Right renal cortex interstitium (tissue), 3 donors: ENCODE measurements around the gene MIER1. TPM values are rescaled to one million over a fixed set of nuclear protein-coding genes. Genes with fewer than 3 reads are reported as not detected.

Experiments used
- DNase-seq, 3 donors: peaks; one replicate each; pipeline ENCODE4 v3.0.0-alpha.2; 2013; ENCODE audit warnings: low read depth in 3 of 3, low spot score in 2 of 3
- polyA plus RNA-seq, 3 donors: library from polyadenylated mRNA; unstranded; fragments of 120-200 nt; gene quantifications; one replicate each; pipeline ENCODE4 v1.2.1, GENCODE V29; 2013; ENCODE audit not compliant: insufficient read length in 3 of 3

MIER1 gene
- polyA plus RNA-seq, 3 donors: 39.7 to 45.2 (median 44.7) TPM

DNA sequence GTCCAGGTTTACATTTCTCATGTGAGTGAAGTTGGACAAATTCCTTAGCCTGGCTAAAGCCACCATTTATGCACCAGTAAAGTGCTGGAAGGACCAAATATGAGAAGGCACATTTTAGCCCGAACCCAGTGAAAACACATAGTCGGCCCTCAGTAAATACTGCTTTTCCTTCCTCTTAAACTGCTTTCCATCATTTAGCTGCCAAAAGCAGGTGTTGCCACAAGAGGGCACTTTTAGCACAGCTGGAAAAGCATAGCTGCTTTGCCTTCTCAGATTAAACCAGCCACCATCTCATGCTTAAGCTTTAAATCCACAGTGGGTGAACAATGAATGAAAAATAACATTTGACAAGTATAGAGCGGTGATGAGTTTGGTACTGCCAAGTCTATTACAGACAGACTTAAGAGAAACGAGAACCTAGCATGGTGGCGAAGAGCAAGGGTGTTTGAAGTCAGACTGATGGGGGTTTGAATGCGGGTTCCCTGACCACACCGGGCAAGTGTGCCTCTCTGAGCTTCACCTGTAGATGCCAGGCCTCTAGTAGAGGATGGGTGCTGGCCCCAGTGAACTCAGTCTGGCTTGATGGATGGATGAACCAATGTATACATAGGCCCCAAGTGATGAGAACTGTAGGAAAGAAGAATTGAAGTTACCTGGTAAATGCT lies 71.4 kb downstream of the MIER1 start:
- DNase-seq: peak; percentile 38 to 62 (median 50)

DNA sequence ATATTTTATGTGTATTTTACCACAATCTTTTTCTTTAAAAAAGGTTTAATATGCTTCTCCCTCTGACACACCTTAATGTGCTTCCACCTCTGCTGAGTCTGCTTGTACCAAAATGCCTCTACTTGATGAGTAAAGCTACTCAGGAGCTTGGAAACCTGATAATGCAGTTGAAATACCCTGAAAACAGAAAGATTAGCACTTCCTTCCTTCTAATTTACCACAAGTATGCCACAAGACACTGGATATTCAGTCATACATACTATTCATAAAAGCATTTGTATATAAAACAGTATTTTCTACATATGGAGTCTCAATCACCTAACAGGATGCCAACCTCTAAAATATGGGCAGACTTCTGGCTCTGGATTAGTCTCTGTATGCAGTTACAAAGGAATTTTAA lies 74.2 kb downstream of the MIER1 start:
- no peak for DNase-seq

DNA sequence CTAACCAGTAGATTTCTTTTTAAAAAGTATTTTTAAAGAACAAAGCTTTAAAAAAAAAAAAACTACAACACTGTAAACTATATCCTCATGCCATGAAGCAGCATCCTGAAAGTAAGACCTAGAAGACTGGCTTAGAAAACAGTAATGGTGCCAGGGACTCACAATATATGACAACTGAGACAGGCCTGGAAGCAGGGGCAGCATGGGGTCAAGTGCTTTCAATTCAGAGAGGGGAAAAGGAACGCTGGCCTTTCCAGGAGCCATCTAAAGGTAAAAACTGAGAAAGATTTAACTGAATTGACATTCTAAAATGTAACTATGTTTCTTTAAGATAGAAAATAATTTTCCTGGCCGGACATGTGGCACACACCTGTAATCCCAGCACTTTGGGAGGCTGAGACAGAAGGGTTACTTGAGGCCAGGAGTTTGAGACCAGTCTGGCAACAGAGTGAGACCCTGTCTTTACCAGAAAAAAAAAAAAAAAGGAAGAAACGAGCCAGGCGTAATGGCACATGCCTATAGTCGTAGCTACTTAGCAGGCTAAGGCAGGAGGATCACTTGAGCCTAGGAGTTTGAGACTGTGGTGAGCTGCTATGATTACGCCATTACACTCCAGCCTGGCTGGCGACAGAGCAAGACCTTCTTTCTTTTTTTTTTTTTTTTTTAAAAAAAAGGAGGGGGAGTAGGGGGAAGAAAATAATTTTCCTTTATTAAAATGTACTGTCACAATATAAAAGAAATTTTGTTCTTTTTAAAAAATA lies 75.0 kb downstream of the MIER1 start:
- DNase-seq: no peak

DNA sequence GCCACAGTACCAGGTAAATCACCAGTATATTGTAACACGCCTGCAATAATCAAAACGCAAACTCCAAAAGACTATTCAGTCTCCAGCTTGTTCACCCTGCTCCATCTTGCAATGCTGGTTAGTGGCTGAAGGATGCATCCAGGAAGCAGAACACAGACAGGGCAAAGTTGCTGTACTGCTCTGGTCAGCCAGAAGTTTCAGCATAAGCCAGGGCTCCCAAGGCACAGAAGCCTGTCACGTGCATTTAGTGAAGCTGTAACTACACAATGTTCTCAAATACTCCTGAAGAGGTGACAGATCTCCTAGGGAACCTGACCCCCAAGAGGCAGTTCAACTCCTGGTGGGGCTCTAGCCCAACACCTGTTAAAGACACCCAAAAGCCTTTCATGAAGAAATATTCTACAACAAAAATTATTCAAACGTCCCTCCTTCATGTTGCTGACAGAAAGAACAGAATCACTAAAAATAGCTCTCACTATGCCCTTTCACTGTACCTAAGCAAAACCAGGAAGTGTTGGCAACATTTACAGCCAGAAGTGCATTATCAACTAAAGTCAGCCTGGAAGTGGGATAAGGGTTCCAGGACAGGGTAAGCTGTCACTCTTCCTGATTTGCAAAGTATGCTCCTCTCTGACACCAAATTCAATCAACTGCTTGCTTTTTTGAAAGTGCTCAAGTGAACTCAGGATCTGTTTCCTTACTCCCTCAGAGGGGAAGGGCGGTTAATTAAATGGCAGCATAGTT lies 77.1 kb downstream of the MIER1 start:
- DNase-seq: no peak

DNA sequence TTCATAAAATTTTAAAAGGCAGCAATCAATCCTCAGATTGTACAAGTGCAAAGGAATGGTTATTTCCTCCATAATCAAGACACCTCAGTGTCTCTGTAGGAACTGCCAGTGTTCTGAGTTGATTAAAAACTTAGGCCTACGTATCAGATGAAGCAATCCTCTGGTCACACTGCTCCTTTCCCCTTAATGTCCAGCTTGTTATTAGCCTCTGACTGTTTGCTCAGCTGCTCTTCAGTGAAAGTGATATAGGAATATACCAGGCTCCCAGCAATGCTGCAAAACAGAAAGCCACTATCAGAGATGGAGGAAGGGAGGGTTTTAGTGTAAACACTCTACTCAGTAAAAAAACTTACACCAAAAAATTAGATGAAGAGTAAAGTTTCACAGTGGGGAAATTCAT lies 79.4 kb downstream of the MIER1 start:
- no peak for DNase-seq

DNA sequence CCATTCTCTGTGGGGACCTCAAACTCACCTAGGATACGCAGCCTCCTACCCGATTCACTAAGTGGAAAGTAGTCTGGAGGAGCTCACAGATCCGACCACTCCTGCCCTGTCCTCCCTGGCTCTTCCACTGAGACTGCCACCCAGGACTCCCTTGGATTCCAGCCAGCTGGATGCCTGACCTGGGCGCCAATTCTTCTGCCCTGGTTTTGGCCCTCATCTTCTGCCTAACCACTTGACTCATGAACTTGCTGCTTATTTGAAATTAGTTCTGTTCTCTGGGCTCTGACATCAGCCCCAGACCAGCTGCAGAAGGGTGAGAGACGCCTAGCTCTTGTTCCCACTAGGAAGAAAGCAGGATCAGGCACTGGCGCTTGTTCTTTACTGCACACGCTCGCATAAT lies 80.3 kb downstream of the MIER1 start:
- no peak for DNase-seq

DNA sequence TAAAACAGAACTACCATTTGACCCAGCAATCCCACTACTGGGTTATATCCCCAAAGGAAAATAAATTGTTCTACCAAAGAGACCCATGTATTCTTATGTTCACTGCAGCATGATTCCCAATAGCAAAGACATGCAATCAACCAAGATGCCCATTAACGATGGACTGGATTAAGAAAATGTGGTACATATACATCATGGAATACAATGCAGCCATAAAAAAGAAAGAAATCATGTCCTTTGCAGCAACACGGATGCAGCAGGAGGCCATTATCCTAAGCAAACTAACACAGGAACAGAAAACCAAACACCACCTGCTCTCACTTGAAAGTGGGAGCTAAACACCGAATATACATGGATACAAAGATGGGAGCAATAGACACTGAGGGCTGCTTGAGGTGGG lies 85.0 kb downstream of the MIER1 start:
- no peak for DNase-seq

DNA sequence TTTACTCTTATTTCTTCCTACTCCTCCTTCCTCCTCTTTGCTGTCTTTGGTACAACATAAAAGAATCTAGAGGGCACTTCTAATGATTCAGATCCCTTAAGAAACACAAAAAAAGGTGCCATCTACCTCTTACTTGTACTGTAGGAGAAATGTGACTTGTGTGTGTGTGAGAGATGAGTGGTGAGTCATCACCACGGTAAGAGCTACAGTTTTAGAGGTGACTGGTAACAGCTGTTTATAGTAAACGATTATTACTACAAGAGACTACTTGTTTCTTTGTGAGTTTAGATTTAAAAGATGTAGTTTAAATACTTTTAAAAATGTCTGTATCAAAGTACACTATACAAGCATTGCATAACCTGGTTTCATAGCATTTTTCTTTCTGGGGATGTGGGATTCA lies 88.8 kb downstream of the MIER1 start:
- no peak for DNase-seq

DNA sequence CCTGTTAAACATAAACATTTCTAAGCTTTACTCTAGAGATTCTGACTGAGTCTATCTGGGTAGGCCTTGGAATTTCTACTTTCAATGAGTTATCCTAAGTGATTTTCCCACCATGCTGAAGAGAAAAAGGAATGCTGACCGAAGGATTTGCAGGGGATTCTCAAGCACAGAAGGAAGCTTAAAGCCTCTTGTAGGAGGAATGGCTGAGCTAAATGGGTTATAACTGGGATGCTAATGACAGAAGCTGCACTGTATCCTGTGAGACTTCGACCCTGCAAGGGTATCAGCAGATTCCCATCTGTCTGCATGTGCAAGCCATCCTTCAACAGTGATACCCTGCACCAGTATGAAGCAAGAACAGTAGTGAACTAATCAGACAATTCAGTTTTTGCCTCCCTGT lies 93.8 kb downstream of the MIER1 start:
- no peak for DNase-seq

DNA sequence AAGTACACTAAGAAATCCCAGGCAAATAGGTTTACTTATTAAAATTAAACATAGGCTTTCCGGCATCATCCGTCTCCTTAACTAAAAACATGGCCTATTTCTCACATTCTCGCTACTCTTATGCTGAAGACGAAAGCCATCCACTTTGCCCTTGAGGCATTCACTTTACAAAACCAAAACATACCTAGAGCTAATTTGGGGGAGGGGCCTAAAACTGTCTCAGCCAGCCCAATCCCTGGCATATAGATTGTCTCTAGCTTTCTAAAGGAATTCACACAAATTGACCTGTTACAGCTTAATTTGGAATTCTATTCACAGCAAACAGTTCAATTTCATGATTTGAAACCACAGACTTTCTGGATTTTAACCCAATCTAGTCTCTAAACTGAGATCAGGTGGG lies 94.3 kb downstream of the MIER1 start:
- DNase-seq: no peak

DNA sequence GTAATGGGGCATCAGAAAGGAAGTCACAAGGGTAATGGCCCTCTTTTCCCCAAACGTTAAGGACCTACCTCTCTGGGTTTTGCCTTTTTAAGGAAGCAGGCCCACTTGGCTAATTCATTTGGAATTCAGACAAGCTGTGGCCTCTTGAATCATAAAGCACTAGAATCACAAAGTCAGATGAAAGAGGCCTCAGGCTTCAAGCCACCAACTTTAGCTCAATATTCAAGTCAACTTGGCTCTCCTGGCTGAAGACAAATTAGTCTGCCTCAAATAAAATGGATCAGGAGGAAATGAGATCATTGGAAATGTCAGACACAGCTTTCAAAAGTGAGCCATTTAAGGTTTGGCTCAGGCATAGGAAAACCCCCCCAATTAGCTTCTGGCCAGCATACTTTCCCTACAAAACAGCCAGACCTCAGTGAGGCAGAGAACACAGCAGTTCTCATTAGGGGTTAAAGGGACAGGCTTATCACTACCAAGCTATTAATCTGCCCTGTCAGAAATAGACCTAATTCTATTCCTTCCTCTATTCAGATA lies 94.9 kb downstream of the MIER1 start:
- peak in 2 of 3 donors; percentile 15 to 19 for DNase-seq

DNA sequence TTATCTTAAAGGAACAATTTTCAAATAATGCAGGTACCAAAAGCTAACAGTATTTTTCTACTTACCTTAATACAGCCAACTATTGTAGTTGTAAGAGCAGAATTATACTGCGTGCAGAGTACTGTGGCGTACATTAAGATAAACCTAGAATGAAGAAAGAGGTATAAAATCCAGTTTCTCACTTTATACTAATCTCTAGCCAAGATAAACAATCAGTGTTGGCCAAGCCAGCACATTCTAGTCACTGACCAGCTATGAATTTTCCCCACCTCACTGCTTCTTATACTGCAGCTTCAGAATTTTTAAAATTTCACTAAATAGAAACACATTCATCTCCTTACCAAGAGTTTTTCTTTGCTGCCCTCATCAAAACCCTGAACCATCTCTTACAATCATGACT lies 95.5 kb downstream of the MIER1 start:
- no peak for DNase-seq

DNA sequence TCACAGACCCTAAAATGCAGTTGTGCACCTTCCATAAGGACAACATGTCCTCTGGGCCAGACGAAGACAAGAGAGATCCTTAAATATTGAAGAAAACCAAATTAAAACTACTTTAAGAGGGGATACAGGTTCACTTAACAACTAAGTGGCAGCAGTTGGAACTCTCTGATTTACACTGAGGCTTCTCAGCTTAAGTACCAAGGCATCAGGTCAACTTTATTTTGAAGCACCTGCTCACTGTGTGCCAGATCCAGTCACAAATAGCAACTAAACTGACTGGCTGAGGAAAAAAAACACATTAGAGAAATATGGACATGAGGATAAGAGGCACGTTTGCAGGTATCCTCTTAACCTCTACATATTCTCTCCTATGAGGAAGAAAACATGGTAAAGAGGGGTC lies 96.0 kb downstream of the MIER1 start:
- no peak for DNase-seq

DNA sequence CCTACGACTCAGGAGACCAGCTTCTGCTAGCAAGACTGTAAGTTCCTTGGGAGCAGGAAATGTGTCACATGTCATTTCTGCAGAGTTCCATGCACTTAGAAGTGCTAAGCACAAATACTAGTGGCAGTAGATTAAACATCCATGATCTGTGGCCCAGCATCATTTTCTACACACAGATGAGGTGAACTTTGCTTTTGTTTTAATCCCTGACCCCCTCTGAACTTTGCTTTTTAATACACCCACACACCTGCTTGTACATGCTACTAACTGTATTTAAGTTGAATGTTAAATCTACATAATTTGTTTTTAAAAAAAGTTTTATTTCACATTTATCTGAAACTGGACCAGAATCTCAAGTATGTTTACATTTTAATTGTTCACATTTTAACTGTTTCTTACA lies 104.7 kb downstream of the MIER1 start:
- no peak for DNase-seq

DNA sequence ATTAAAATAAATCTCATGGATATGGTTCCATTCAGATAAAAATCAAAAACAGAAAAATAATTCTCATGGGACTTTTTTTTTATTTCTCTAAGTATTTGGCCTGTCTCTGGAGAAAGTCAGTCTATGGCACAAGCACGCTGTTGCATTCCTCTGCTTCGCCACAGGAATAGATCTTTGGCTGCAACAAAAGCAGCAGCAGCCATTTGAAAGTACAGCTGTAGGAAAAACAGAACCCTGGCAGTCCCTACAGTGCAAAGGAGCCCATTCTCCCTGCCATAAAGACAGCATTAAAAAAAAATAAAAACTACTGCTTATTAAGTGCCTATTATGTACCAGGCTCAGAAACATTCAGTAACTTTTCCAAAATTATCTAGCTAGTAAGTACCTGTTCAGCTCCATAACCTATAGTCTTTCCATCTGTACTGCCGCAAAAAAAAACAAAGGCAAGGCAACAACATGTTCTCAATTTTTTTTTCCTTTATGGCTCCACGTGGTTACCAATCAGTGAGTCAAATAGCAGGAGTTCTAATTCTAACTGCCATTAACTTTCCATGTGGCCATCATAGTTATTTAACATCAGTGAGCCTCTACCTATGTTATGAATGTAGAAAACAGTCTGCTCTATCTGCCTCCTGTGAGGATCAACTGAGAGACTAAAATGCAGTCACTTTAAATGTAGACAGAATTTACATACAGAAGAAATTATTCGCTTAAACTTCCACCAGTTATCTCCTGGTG lies 106.5 kb downstream of the MIER1 start:
- DNase-seq: no peak

DNA sequence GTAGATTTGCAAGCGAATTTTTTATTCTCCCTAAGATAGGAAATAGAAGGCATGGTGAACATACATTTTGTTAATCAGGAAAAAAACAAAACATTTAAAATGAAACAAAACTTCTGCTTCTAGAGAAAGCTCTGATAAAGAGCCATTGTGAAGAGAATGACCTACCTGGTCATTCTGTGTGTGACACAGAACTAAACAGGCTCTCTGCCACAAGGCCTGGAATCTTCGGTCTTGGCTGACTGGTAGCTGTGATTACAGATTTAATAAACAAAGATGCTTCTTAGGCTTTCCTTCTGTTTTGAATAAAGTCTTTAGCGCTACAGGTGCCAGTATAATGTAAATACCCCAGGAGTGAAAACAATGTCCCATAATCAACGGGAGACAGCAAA lies 107.1 kb downstream of the MIER1 start:
- DNase-seq: no peak

Other genes with a start within 250 kb of the MIER1 start
- 1 to 10 TPM; 1.2 to 1.9 (median 1.7) TPM for gene DYNLT5, start 172.5 kb upstream of the MIER1 start, polyA plus RNA-seq
- under 1 TPM in 2 of 3 donors, not detected in 1; 0.18 to 0.35 TPM for gene INSL5, start 123.7 kb upstream of the MIER1 start, polyA plus RNA-seq
- 10 to 100 TPM; 15.4 to 16.6 (median 15.7) TPM for gene DNAI4, start 134 bp upstream of the MIER1 start, polyA plus RNA-seq
- gene SLC35D1, start 129.2 kb downstream of the MIER1 start, polyA plus RNA-seq: 10 to 100 TPM; 14.0 to 15.1 (median 14.8) TPM
- under 1 TPM; 0.23 to 0.42 (median 0.32) TPM for gene C1orf141, start 210.0 kb downstream of the MIER1 start, polyA plus RNA-seq
- under 1 TPM in 2 of 3 donors, not detected in 1; 0.06 to 0.10 TPM for gene IL23R, start 241.5 kb downstream of the MIER1 start, polyA plus RNA-seq